ENCODE data around the gene KLHL29. TPM values are rescaled to one million over a fixed set of nuclear protein-coding genes. Genes with fewer than 3 reads are reported as not detected.

The KLHL29 gene
- total and polyA plus RNA-seq, 2 donors (not counting 1 experiment from before 2014, with no cell fraction given) = 1.3 to 3.4 TPM

GRCh38 chr2:23401427-23402204 is 16.6 kb downstream of the KLHL29 start:
- ChIA-PET CTCF (no interaction called here), POLR2A (no interaction called here)
- no peak overlapping the region for H3K9ac ChIP-seq (ENCODE audit: low read length)
- no peak overlapping the region for H3K27ac ChIP-seq (ENCODE audit: low read length in 2 of 2)
- WGBS (ENCODE audit: insufficient coverage) = 95% methylated on average over 12 of the region's 14 CpGs
- intact Hi-C loops (cut with micrococcal nuclease) = no loop called here
- Mint-ChIP-seq H3K9me3 (ENCODE audit: insufficient read depth) (no peaks in the 10 kb centered on the region), H3K4me1 (peaks cover 16% of the 10 kb centered on the region), H3K27ac (no peak overlapping the region), H3K27me3 (no peaks in the 10 kb centered on the region), H3K4me3 (no peak overlapping the region)
- no peak for ATAC-seq (ENCODE audit: low read depth)
- H3K4me3 ChIP-seq (ENCODE audit: control extremely low read depth in 1 of 5, extremely low read depth in 1 of 5, insufficient read depth in 1 of 5, low read depth in 2 of 5, low read length in 4 of 5) = no peak overlapping the region
- no peaks in the 10 kb centered on the region for H3K36me3 ChIP-seq (replicated peaks in 1 of 2; ENCODE audit: control extremely low read depth in 1 of 2, control insufficient read depth in 1 of 2, extremely low read depth in 1 of 2, insufficient read depth in 2 of 2, low read length in 1 of 2)
- no peak overlapping the region for H2AFZ ChIP-seq (ENCODE audit: insufficient read depth, low read depth, low read length, poor library complexity, severe bottlenecking)
- H3K4me1 ChIP-seq (ENCODE audit: control insufficient read depth in 2 of 2, insufficient read depth in 2 of 2, low read length in 2 of 2) = peaks cover 16% of the 10 kb centered on the region in 2 donors
- H3K79me2 ChIP-seq (ENCODE audit: control insufficient read depth, insufficient read depth, low read length) = no peaks in the 10 kb centered on the region
- H3K9me3 ChIP-seq (ENCODE audit: control extremely low read depth in 1 of 3, control insufficient read depth in 2 of 3, insufficient read depth in 1 of 3, low read length in 2 of 3) = no peaks in the 10 kb centered on the region
- H3K4me2 ChIP-seq (replicated peaks; ENCODE audit: low read depth, low read length, poor library complexity, severe bottlenecking) = no peak overlapping the region
- no peak for TF ChIP-seq CTCF (IDR thresholded peaks at IDR 0.05)
- TF ChIP-seq EZH2 (IDR thresholded peaks at IDR 0.05; ENCODE audit: borderline replicate concordance, insufficient read depth, low read depth, low read length, poor library complexity, severe bottlenecking) = no peak
- DNase-seq = no peak
- H4K20me1 ChIP-seq (ENCODE audit: control insufficient read depth, insufficient read depth, low read length, poor library complexity, severe bottlenecking) = no peaks in the 10 kb centered on the region
- no peaks in the 10 kb centered on the region for H3K27me3 ChIP-seq (replicated peaks in 1 of 4; ENCODE audit: control extremely low read depth in 1 of 4, control insufficient read depth in 3 of 4, insufficient read depth in 4 of 4, low read length in 3 of 4)

GRCh38 chr2:23402205-23402740 is 17.3 kb downstream of the KLHL29 start:
- no peaks in the 10 kb centered on the region for H3K79me2 ChIP-seq (ENCODE audit: control insufficient read depth, insufficient read depth, low read length)
- no peak overlapping the region for H3K4me3 ChIP-seq (ENCODE audit: control extremely low read depth in 1 of 5, extremely low read depth in 1 of 5, insufficient read depth in 1 of 5, low read depth in 2 of 5, low read length in 4 of 5)
- Mint-ChIP-seq H3K27me3 (no peaks in the 10 kb centered on the region), H3K9me3 (ENCODE audit: insufficient read depth) (no peaks in the 10 kb centered on the region), H3K4me3 (no peak overlapping the region), H3K27ac (no peak overlapping the region), H3K4me1 (peaks cover 16% of the 10 kb centered on the region)
- H3K9ac ChIP-seq (ENCODE audit: low read length) = no peak overlapping the region
- H4K20me1 ChIP-seq (ENCODE audit: control insufficient read depth, insufficient read depth, low read length, poor library complexity, severe bottlenecking) = no peaks in the 10 kb centered on the region
- H3K4me1 ChIP-seq (ENCODE audit: control insufficient read depth in 2 of 2, insufficient read depth in 2 of 2, low read length in 2 of 2) = peaks cover 16% of the 10 kb centered on the region in 2 donors
- DNase-seq (no peak), ATAC-seq (ENCODE audit: low read depth) (no peak)
- no peaks in the 10 kb centered on the region for H3K27me3 ChIP-seq (replicated peaks in 1 of 4; ENCODE audit: control extremely low read depth in 1 of 4, control insufficient read depth in 3 of 4, insufficient read depth in 4 of 4, low read length in 3 of 4)
- H3K27ac ChIP-seq (ENCODE audit: low read length in 2 of 2) = no peak overlapping the region
- H3K9me3 ChIP-seq (ENCODE audit: control extremely low read depth in 1 of 3, control insufficient read depth in 2 of 3, insufficient read depth in 1 of 3, low read length in 2 of 3) = no peaks in the 10 kb centered on the region
- POLR2A ChIA-PET = no interaction called here
- CTCF ChIA-PET = no interaction called here
- TF ChIP-seq EZH2 (IDR thresholded peaks at IDR 0.05; ENCODE audit: borderline replicate concordance, insufficient read depth, low read depth, low read length, poor library complexity, severe bottlenecking) (no peak), CTCF (IDR thresholded peaks at IDR 0.05) (no peak)
- no peak overlapping the region for H3K4me2 ChIP-seq (replicated peaks; ENCODE audit: low read depth, low read length, poor library complexity, severe bottlenecking)
- intact Hi-C loops (cut with micrococcal nuclease) = no loop called here
- H3K36me3 ChIP-seq (replicated peaks in 1 of 2; ENCODE audit: control extremely low read depth in 1 of 2, control insufficient read depth in 1 of 2, extremely low read depth in 1 of 2, insufficient read depth in 2 of 2, low read length in 1 of 2) = no peaks in the 10 kb centered on the region
- no peak overlapping the region for H2AFZ ChIP-seq (ENCODE audit: insufficient read depth, low read depth, low read length, poor library complexity, severe bottlenecking)
- 100% methylated on average over 3 of the region's 6 CpGs for WGBS (ENCODE audit: insufficient coverage)

Measured in B cell (primary cell).